ENCODE results near the gene TMEM255B.

GRCh38 chr13:113740286-113740556, 18.8 kb upstream of the TMEM255B start:
- TF ChIP-seq CTCF (IDR thresholded peaks at IDR 0.05; ENCODE audit: insufficient read depth, low read length, poor library complexity, severe bottlenecking): no peak
- TF ChIP-seq EZH2phosphoT487 (conservative IDR thresholded peaks at IDR 0.05; ENCODE audit: low read length): no peak

All from SU-DHL-6 (cell line).